K562 (cell line): Measurements from ENCODE around the gene TMEM135. TPM values are rescaled to one million over a fixed set of nuclear protein-coding genes. Genes with fewer than 3 reads are reported as not detected.

Source experiments
- ATAC-seq: fragments of 200-7000 bp; cut with Tn5 transposase; 3 replicates; pipeline ENCODE4 v1.9.1; 2020; ENCODE audit warnings: moderate library complexity
- BruUV-seq: library from RNA; stranded (reverse); fragments of 400-500 nt; replicated peaks from 2 replicates; lab custom pipeline; 2021; lab: Mats Ljungman, UMichigan
- CTCF ChIA-PET: fragments of 300-600 bp; formaldehyde crosslinking; extraction: SDS; loops from one replicate; lab custom pipeline; 2021; ENCODE audit warnings: low intra/inter-chr PET ratio; lab: Yijun Ruan, JAX
- POLR2A ChIA-PET: fragments of 300-600, 350-650 bp; sonication (Branson Sonifier 250); formaldehyde crosslinking; extraction: SDS; loops from one replicate; lab custom pipeline; 2021; ENCODE audit warnings: antibody characterized with exemption, inconsistent platforms; lab: Yijun Ruan, JAX
- DNase-seq, 4 experiments: peaks; one replicate each; pipeline versions ENCODE4 v3.0.0 to v3.0.0-alpha.2; 2011 to 2018; ENCODE audit warnings: low spot score in 3 of 4, mixed read lengths in 3 of 4; ENCODE audit errors: extremely low read depth in 1 of 4
- FAIRE-seq: peaks from 2 replicates; lab custom pipeline; 2011; peaks lifted over from hg19 to GRCh38; lab: Jason Lieb, UNC
- H2AFZ ChIP-seq: 2 replicates; pipeline ENCODE4 v1.6.0; 2011; ENCODE audit warnings: low read depth, low read length, control low read depth, inconsistent platforms
- H3K27ac ChIP-seq: fragments of 200-600 bp; 3 replicates; pipeline ENCODE4 v1.8.0; 2011; ENCODE audit warnings: low read depth, mild to moderate bottlenecking, control low read depth, inconsistent platforms, low read length, moderate library complexity, mixed read lengths; ENCODE audit errors: extremely low read depth
- H3K27me3 ChIP-seq, 2 experiments: fragments of 300-600 bp in 1 of 2; 2 replicates in 1 of 2; 3 replicates in 1 of 2; pipeline versions ENCODE4 v1.6.0 to v1.8.0; 2011; ENCODE audit warnings: inconsistent platforms in 2 of 2, low read length in 2 of 2, mild to moderate bottlenecking in 1 of 2, mixed read lengths in 1 of 2, moderate library complexity in 1 of 2; ENCODE audit not compliant: control insufficient read depth in 2 of 2, insufficient read depth in 2 of 2
- H3K36me3 ChIP-seq: fragments of 300-600 bp; 3 replicates; pipeline ENCODE4 v1.8.0; 2011; ENCODE audit warnings: mild to moderate bottlenecking, low read length, inconsistent platforms; ENCODE audit not compliant: control insufficient read depth, insufficient read depth
- H3K4me1 ChIP-seq, 2 experiments: fragments of 200-600 bp in 1 of 2; replicated peaks in 1 of 2; 2 replicates in 1 of 2; 3 replicates in 1 of 2; pipeline versions ENCODE4 v1.5.1 to v1.8.0; 2011; ENCODE audit warnings: inconsistent platforms in 2 of 2, low read length in 2 of 2, mild to moderate bottlenecking in 1 of 2, mixed read lengths in 1 of 2, moderate library complexity in 1 of 2; ENCODE audit not compliant: control insufficient read depth in 2 of 2, insufficient read depth in 2 of 2
- H3K4me2 ChIP-seq: 2 replicates; pipeline ENCODE4 v1.6.1; 2011; ENCODE audit warnings: low read length, control low read depth, inconsistent platforms, mixed read lengths; ENCODE audit not compliant: insufficient read depth
- H3K4me3 ChIP-seq: fragments of 200-600 bp; sonication (generic), shearing (Covaris generic); 2 replicates; pipeline ENCODE4 v1.5.1; 2016; ENCODE audit warnings: control low read depth, inconsistent platforms
- H3K79me2 ChIP-seq: fragments of 200-600 bp; 3 replicates; pipeline ENCODE4 v1.8.0; 2011; ENCODE audit warnings: low read length, inconsistent platforms; ENCODE audit not compliant: control insufficient read depth, insufficient read depth
- H3K9ac ChIP-seq, 2 experiments: 2 replicates each; pipeline versions ENCODE4 v1.6.0 to v1.6.1; 2011; ENCODE audit warnings: low read depth in 2 of 2, low read length in 2 of 2, control low read depth in 1 of 2, inconsistent platforms in 1 of 2, mild to moderate bottlenecking in 1 of 2, mixed read lengths in 1 of 2; ENCODE audit not compliant: insufficient read depth in 1 of 2
- H3K9me1 ChIP-seq: one replicate; pipeline ENCODE4 v1.6.0; 2011; ENCODE audit warnings: inconsistent platforms, mild to moderate bottlenecking, low read length, moderate library complexity; ENCODE audit not compliant: control insufficient read depth, insufficient read depth
- H3K9me3 ChIP-seq: replicated peaks from 2 replicates; pipeline ENCODE4 v1.5.1; 2011; ENCODE audit warnings: low read depth, low read length, inconsistent platforms; ENCODE audit not compliant: control insufficient read depth, insufficient read depth
- H4K20me1 ChIP-seq: replicated peaks from 2 replicates; pipeline ENCODE4 v1.6.1; 2011; ENCODE audit warnings: low read length, inconsistent platforms, mixed read lengths; ENCODE audit not compliant: control insufficient read depth, insufficient read depth
- CBFA2T3 ChIP-seq: fragments of 450-650 bp; IDR thresholded peaks from 2 replicates; pipeline ENCODE4 v1.6.1; 2017
- CEBPB ChIP-seq: fragments of 450-650 bp; IDR thresholded peaks from 2 replicates; pipeline ENCODE4 v1.6.1; 2016; ENCODE audit warnings: missing genetic modification characterization, missing compliant biosample characterization
- MIER1 ChIP-seq: fragments of 450-650 bp; IDR thresholded peaks from 2 replicates; pipeline ENCODE4 v1.6.1; 2016; ENCODE audit warnings: antibody characterized with exemption, mild to moderate bottlenecking, low read depth
- NFIC ChIP-seq: fragments of 450-650 bp; IDR thresholded peaks from 2 replicates; pipeline ENCODE4 v1.6.1; 2017; ENCODE audit warnings: mild to moderate bottlenecking, inconsistent platforms
- NFXL1 ChIP-seq: fragments of 450-650 bp; formaldehyde crosslinking; IDR thresholded peaks from 2 replicates; pipeline ENCODE4 v1.4.0; 2021; ENCODE audit warnings: mild to moderate bottlenecking
- SMAD2 ChIP-seq: fragments of 150-350 bp; IDR thresholded peaks from 2 replicates; pipeline ENCODE4 v1.6.1; 2014; ENCODE audit warnings: low read depth, mild to moderate bottlenecking, low read length
- SNRNP70 ChIP-seq: fragments of 200-400 bp; formaldehyde crosslinking; optimal IDR thresholded peaks from 2 replicates; pipeline ENCODE3; 2017; ENCODE audit warnings: low read depth, low read length
- TRIM24 ChIP-seq, 2 experiments: fragments of 450-650 bp; IDR thresholded peaks; 2 replicates each; pipeline ENCODE4 v1.6.1; 2016
- TRIM28 ChIP-seq: fragments of 450-650 bp; IDR thresholded peaks from 2 replicates; pipeline ENCODE4 v1.6.1; 2017
- ZBTB5 ChIP-seq: fragments of 450-650 bp; IDR thresholded peaks from 2 replicates; pipeline ENCODE4 v1.6.1; 2017; ENCODE audit warnings: antibody characterized with exemption
- ZMIZ1 ChIP-seq, 2 experiments: fragments of 150-350 bp in 1 of 2; IDR thresholded peaks; 2 replicates each; pipeline ENCODE4 v1.6.1; 2012 to 2016; ENCODE audit warnings: low read depth in 2 of 2, low read length in 2 of 2, mild to moderate bottlenecking in 1 of 2, moderate library complexity in 1 of 2
- ZNF274 ChIP-seq: IDR thresholded peaks from 2 replicates; pipeline ENCODE4 v1.6.1; 2011; ENCODE audit warnings: low read depth, mild to moderate bottlenecking, low read length, moderate library complexity, borderline replicate concordance
- ZNF316 ChIP-seq: fragments of 450-650 bp; IDR thresholded peaks from 2 replicates; pipeline ENCODE4 v1.6.1; 2016
- ZNF644 ChIP-seq: fragments of 200-800 bp; sonication (Bioruptor generic); IDR thresholded peaks from 2 replicates; pipeline ENCODE4 v1.6.1; 2016; ENCODE audit warnings: low read depth, missing genetic modification characterization, missing compliant biosample characterization
- ZNF766 ChIP-seq: fragments of 200-800 bp; sonication (Bioruptor generic); conservative IDR thresholded peaks from 2 replicates; pipeline ENCODE4 v1.6.1; 2016; ENCODE audit warnings: missing genetic modification characterization, missing compliant biosample characterization
- WGBS: fragments of 100-300 bp; shearing (Covaris generic); methylation state at CpG from one replicate; pipeline ENCODE4 v1.1.6; 2016; ENCODE audit warnings: low coverage, mixed read lengths; ENCODE audit not compliant: insufficient coverage; ENCODE audit errors: missing lambda C conversion rate; 5-methylcytosine and 5-hydroxymethylcytosine counted together
- in situ Hi-C: fragments of 300-500 bp; cut with MboI; formaldehyde crosslinking; loops from 4 replicates; pipeline ENCODE4 v1.15.0; 2018; ENCODE audit warnings: inconsistent platforms, mixed read lengths
- intact Hi-C: fragments of 100-400 bp; cut with micrococcal nuclease; formaldehyde crosslinking; loops from 2 replicates; pipeline ENCODE4 v1.14.2; 2022
- polyA plus RNA-seq, 8 experiments: library from polyadenylated mRNA; depleted of rRNA in 4 of 8; stranded (reverse) in 5 of 8; unstranded in 3 of 8; fragments of >200 nt; fragmentation: Nextera tagmentation in 2 of 8; fragmentation: Illumina TruSeq in 1 of 8; extraction: Ambion mirVana in 2 of 8; extraction: Trizol in 1 of 8; gene quantifications; 2 replicates each; pipeline versions ENCODE4 v1.2.1 to v1.2.3, GENCODE V29; 2011 to 2014; ENCODE audit warnings: inconsistent platforms in 1 of 8, missing spikeins in 1 of 8
- total RNA-seq, 7 experiments: library from RNA; depleted of rRNA in 6 of 7; stranded (reverse); fragments of >200 nt in 6 of 7; fragmentation: Illumina TruSeq in 2 of 7; extraction: Trizol in 2 of 7; gene quantifications; 2 replicates each; pipeline versions ENCODE4 v1.2.1 to v1.2.3, GENCODE V29; 2011 to 2021; ENCODE audit warnings: low replicate concordance in 1 of 7

TMEM135 gene
- total and polyA plus RNA-seq, 9 of the 15 experiments (the other 6 are each of a cell fraction or from before 2014, with no cell fraction given): 17.3 to 53.6 (median 24.9) TPM

- DNase-seq (peak in 1 of 4 experiments; percentile 45), FAIRE-seq (no peak), ATAC-seq (peak; percentile 35)
- 93% methylated on average over 1 of the region's 1 CpG for WGBS
- Histone ChIP-seq H3K27ac (no peak overlapping the region), H3K9me1 (no peaks in the 10 kb centered on the region), H3K9ac (no peak overlapping the region), H3K79me2 (no peaks in the 10 kb centered on the region), H3K4me2 (no peak overlapping the region), H3K9me3 (no peaks in the 10 kb centered on the region), H3K27me3 (no peaks in the 10 kb centered on the region), H4K20me1 (no peaks in the 10 kb centered on the region), H3K4me3 (no peak overlapping the region), H3K36me3 (peaks cover 3% of the 10 kb centered on the region; the same call in 1 of the 3 replicates), H2AFZ (no peak overlapping the region), H3K4me1 (peaks cover 0 to 16% of the 10 kb centered on the region in 2 experiments; a peak in 3 of 5 replicates)
- BruUV-seq: no TSS peak
- POLR2A ChIA-PET: interaction anchor here (0.6 kb wide), 2 partner anchors 30 to 39 kb away, joined by 3 read pairs; no protein-coding TSS in a partner anchor
- in situ Hi-C loops: no loop called here
- no peak for TF ChIP-seq SMAD2
- peak in 1 of 2 experiments; percentile 64; a peak in 2 of 4 replicates for TF ChIP-seq TRIM24 (IDR thresholded peaks at IDR 0.05)
- peak; percentile 86 for TF ChIP-seq NFIC
- no peak for TF ChIP-seq ZMIZ1 (IDR thresholded peaks at IDR 0.05; ENCODE audit: low read depth in 2 of 2, low read length in 2 of 2)
- TF ChIP-seq ZNF766 (CRISPR knock-in tag): peak; percentile 96
- 0 out of 2 replicates have a peak, but pooled peaks have one; percentile 31 for TF ChIP-seq CEBPB
- TF ChIP-seq ZNF274: no peak
- peak; percentile 59 for TF ChIP-seq ZNF316
- no peak for TF ChIP-seq MIER1
- no peak for TF ChIP-seq SNRNP70
- no peak for TF ChIP-seq ZBTB5
- TF ChIP-seq TRIM28: peak; percentile 78
- no peak for TF ChIP-seq NFXL1 (CRISPR knock-in tag)
- no peak for TF ChIP-seq ZNF644 (tag)
- TF ChIP-seq CBFA2T3: peak; percentile 49
- CTCF ChIA-PET: no interaction called here
- intact Hi-C loops: no loop called here
Measured at GRCh38 chr11:87299041-87299481, 261.3 kb downstream of the TMEM135 start.
